D721Med (cell line): Measurements from ENCODE around the gene C16orf89.

Experiments used
- DNase-seq: peaks from one replicate; pipeline ENCODE4 v3.0.0; 2011; ENCODE audit warnings: low spot score; ENCODE audit not compliant: insufficient read length
- FAIRE-seq: peaks from 2 replicates; lab custom pipeline; 2011; peaks lifted over from hg19 to GRCh38; lab: Jason Lieb, UNC
- TF ChIP-seq, protein P1 (sequence below): IDR thresholded peaks from 2 replicates; pipeline ENCODE4 v1.5.1; 2012; ENCODE audit warnings: mild to moderate bottlenecking, control low read depth; ENCODE audit not compliant: insufficient read depth; ENCODE audit errors: missing control alignments

The C16orf89 gene

GRCh38 chr16:5005916-5006315 lies 59.8 kb downstream of the C16orf89 start:
- no peak for FAIRE-seq
- TF ChIP-seq, protein P1, sequence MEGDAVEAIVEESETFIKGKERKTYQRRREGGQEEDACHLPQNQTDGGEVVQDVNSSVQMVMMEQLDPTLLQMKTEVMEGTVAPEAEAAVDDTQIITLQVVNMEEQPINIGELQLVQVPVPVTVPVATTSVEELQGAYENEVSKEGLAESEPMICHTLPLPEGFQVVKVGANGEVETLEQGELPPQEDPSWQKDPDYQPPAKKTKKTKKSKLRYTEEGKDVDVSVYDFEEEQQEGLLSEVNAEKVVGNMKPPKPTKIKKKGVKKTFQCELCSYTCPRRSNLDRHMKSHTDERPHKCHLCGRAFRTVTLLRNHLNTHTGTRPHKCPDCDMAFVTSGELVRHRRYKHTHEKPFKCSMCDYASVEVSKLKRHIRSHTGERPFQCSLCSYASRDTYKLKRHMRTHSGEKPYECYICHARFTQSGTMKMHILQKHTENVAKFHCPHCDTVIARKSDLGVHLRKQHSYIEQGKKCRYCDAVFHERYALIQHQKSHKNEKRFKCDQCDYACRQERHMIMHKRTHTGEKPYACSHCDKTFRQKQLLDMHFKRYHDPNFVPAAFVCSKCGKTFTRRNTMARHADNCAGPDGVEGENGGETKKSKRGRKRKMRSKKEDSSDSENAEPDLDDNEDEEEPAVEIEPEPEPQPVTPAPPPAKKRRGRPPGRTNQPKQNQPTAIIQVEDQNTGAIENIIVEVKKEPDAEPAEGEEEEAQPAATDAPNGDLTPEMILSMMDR: no peak
- DNase-seq: no peak

GRCh38 chr16:5004311-5004710 lies 61.4 kb downstream of the C16orf89 start:
- FAIRE-seq (no peak), DNase-seq (no peak)
- TF ChIP-seq, protein P1: no peak

DNA sequence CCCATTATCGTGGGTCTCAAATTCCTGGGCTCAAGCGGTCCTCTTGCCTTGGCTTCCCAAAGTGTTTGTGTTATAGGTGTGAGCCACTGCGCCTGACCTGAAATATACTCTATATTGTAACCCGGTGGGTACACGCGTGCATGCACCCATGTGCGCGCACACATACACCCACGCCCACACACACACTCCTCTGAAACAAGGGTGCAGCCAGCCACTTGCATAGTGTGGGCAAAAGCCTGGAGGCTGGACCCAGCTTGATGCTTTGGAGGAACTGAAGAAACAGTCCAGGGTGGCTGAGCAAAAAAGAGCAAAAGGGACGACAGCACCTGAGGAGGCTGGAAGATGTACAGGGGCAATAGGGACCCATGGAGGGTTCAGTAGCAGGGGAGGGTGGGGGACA lies 61.9 kb downstream of the C16orf89 start:
- TF ChIP-seq, protein P1: no peak
- DNase-seq (no peak), FAIRE-seq (no peak)

- TF ChIP-seq, protein P1: no peak
- FAIRE-seq (no peak), DNase-seq (no peak)
These were observed 62.5 kb downstream of the C16orf89 start for GRCh38 chr16:5003211-5003610.

DNA sequence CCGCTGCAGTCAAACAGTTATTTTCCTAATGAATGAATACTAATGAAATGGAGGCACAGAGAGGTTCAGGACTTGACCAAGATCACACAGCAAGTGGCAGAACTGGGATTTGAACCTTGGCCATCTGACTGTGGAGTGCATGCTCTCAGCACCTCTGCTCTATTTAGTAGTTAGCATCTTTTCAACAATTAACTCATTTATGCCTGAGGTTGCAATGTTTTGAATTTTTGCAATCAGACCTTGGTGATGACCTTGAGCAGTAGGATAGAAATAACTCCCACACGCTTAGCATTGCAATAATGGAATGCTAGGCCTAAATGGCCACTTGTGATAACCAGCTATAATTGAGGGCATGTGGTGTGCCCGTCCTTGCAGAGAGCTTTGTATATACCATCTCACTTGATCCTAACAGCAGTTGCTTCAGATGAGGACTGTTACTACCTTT lies 63.0 kb downstream of the C16orf89 start:
- FAIRE-seq: no peak
- TF ChIP-seq, protein P1: no peak
- DNase-seq: no peak

DNA sequence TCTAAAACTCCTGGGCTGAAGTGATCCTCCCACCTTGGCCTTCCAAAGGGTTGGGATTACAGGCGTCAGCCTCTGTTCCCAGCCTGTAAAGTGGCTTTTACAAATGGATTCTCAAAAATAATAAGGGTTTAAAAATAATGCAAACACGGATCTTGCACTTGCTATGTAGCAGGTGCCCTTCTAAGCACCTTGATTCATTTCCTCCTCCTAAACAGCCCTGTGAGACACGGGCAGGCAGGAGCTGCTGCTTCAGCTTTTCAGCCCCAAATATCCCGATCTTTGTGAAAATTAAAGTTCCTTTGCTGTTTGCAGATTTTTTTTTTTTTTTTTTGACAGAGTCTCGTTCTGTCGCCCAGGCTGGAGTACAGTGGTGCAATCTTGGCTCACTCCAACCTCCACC lies 63.8 kb downstream of the C16orf89 start:
- no peak for FAIRE-seq
- DNase-seq: no peak
- TF ChIP-seq, protein P1: no peak

DNA sequence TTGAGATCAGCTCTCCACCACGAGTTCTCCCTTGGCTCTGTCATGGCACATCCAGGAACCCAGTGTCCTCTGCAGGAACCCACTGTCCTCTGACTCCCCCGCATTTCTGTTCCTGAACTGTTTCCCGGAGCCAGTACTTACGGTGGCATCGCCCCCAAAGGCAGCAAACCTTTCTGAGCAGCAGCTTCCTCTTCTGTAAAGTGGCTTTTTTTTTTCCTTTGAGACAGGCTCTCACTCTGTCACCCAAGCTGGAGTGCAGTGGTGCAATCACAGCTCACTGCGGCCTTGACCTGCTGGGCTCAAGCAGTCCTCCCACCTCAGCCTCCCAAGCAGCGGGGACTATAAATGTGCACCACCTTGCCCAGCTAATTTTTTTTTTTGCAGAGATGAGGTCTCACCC lies 64.2 kb downstream of the C16orf89 start:
- TF ChIP-seq, protein P1: no peak
- no peak for FAIRE-seq

More for the DNA sequence above, 64.2 kb downstream of the C16orf89 start:
- no peak for DNase-seq
